HepG2 (cell line): ENCODE results near the gene TSC22D3.

Source experiments
- BORCS8-MEF2B ChIP-seq: sonication (generic); formaldehyde crosslinking; IDR thresholded peaks from 2 replicates; pipeline ENCODE4 v1.8.0; 2022; ENCODE audit warnings: mild to moderate bottlenecking, missing genetic modification reagents
- RBM39 ChIP-seq: fragments of 200-400 bp; formaldehyde crosslinking; IDR thresholded peaks from one replicate; pipeline ENCODE4 v1.6.1; 2018; ENCODE audit warnings: antibody characterized with exemption, mild to moderate bottlenecking, low read depth, low read length; ENCODE audit not compliant: poor library complexity, severe bottlenecking
- ZNF776 ChIP-seq: sonication (generic); formaldehyde crosslinking; IDR thresholded peaks from 2 replicates; pipeline ENCODE4 v1.4.0; 2020; ENCODE audit warnings: mild to moderate bottlenecking, missing genetic modification reagents

DNA sequence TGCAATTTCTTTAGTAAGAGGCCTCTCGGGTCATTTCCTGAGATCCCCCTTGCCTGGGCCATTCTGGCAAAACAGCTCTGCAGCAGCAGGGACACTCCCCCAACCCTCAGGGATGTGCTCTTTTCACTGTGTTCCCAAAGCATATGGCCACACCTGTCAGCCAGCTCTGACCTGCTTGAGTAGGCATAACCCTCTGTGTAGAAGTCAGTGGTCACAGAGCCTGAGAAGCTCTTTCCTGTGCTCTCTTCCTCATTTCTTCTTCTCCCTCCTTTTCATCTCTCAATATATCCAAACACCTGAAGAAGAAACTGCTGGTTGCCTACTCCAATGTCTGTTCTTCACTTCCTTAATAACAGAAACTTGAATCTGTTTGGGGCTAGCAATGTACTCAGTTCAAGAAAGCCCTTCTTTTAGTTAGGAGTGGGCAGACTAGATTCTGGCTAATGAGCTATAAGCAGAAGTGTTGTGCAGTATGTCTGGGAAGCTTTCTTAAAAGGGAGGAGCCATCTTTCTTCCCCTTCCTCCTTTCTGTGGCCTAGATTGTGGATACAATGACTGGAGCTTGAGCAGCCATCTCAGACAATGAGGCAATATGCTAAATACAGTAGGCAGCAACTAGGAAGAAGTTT, 74.0 kb downstream of the TSC22D3 start:
- TF ChIP-seq ZNF776 (no peak), RBM39 (no peak), BORCS8-MEF2B (no peak)
